HG03457 (cell line): ENCODE results near the gene PCSK6.
"Not testable (repeated sequence)": the region's sequence is repeated elsewhere in the genome, so short reads cannot be mapped to it uniquely, and the experiment has no call there.

Experiments
- ATAC-seq: cut with Tn5 transposase; IDR thresholded peaks from one replicate; pipeline ENCODE4 v1.9.1; 2021; ENCODE audit warnings: moderate number of reproducible peaks; ENCODE audit not compliant: unreplicated experiment

Gene PCSK6

DNA sequence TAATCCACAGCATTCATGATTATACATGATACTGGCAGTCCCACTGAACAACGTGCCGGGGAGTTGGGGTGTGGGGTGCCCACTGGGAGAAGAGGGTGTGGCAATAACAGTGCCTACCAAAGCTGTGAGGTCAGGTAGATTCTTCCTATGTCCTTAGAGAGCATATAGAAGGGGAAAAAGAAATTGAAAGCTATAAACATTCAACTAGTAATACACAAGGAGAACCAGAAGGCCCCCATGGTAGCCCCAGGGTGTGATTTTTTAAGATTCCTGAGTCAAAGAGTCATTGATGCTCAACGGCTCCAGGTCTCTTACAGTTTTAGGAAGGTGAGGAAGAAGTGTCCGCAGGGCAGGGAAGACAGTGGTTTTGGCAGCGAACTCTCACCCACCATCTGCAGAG lies 25.8 kb downstream of the PCSK6 start:
- ATAC-seq: not testable (repeated sequence)

DNA sequence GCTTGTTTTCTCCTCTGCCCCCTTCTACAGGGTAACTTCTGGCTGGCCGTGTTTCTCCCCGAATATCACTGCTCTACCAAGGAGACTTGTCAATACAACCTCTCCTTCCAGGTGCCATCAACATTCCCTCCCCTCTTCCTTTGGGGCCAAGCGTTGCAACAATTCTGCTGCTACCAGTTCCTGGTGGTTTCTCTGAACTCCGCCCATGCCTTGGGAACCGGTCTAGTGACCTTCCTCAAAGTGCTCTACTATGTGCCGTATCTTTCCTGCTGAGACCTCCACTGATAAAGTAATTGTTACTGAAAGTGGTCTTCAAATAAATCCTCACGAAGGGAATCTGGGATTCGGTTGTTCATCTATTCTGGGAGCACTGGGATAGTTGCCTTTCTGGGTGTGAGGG lies 26.2 kb downstream of the PCSK6 start:
- no peak for ATAC-seq

- ATAC-seq: no peak
Observed at GRCh38 chr15:101461097-101461496, 28.4 kb downstream of the PCSK6 start.

GRCh38 chr15:101459579-101460300 lies 29.8 kb downstream of the PCSK6 start:
- no peak for ATAC-seq

DNA sequence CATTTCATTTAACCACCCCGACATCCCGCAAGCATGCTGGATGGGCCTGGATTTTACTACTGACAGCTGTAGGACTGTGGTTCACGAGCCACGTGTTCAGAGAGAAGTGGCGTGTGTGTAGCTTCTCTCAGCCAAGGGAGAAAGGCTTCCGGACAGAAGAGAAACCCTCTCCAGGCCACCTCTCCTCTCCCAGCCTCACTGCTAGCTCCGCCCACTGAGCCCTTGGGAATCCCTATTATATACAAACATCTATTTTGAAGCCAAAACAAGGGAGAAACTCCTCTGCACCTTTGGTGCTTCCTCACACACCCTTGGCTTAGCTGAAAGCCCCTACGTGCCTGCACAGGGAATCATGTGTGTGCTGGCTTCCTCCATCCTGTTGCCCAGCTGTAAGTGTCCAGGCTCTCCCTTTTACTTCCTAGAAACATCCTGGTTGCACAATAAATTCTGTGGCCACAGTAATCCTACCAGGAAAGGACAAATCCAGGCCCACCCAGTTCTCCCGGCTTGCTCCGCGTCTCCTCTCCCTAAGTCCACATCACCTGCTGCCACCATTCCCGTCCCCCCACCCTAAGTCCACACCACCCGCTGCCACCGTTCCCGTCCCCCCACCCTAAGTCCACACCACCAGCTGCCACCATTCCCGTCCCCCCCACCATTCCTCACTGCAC lies 30.5 kb downstream of the PCSK6 start:
- no peak for ATAC-seq

DNA sequence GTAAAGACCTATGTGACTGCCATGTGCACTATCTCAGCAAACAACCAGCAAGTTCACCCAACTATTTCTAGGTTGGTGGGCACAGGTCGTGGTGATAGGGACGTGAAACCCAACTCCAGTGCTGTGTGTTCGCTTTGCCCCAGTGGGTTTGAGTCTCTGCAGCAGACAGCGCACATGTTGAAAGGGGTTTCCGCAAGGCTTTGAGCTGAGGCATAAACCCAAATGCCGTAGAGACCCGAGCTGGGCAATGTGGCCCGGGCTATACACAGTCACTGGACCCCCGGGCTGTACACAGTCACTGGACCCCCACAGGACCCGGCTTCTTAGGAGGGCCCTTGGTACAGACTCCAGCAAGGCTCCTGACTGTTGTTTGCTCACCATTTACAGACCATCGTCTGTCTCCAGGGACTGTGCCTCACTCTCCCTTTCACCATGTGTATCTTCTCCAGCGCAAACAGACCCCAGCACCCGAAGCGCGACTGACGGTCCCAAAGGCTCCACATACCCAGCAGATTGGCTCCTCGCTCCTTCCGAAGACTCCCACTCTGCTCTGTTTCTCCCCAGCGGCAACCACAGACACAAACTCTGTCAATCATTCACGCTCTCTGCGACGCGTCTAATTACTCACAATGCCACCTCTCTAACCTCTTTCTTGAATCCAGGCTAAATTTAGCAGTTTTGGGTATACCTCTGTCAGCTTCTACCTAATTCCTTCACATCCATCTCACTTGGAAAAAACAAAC lies 31.2 kb downstream of the PCSK6 start:
- ATAC-seq: no peak

DNA sequence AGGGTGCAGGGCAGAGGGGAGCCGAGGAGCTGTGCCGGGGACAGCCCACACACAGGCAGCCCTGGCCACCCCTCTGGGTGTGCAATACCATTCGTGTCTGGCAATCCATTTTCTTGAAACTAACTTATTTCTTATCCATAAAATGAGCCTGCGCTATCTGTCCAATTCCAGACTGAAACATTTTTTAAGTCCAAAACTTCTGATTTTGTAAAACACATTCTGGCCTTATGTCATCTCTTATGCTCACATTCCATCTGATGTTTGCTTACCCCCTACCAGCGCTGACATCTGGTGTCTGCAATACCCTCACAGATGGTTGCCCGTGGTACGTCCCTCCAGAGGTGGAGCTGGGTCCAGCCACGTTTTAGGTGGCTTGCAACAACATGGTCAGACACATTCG lies 31.8 kb downstream of the PCSK6 start:
- ATAC-seq: no peak

GRCh38 chr15:101456057-101456739 lies 33.3 kb downstream of the PCSK6 start:
- ATAC-seq: no peak

GRCh38 chr15:101455291-101456025 lies 34.0 kb downstream of the PCSK6 start:
- no peak for ATAC-seq

GRCh38 chr15:101454781-101455180 lies 34.7 kb downstream of the PCSK6 start:
- ATAC-seq: not testable (repeated sequence)

DNA sequence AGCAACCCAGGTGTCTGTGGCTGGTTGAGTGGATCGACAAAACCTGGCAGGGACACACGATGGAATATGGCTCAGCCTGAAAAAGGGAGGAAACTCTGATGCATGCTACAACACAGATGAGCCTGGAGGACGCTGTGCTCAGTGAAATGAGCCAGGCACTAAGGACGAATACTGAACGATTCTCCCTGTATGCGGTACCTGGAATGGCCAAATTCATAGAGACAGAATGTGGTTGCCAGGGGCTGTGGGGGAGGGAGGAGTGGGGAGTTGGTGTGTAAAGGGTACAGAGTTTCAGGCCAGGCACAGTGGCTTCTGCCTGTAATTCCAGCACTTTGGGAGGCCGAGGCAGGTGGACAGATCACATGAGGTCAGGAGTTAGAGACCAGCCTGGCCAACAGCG lies 35.1 kb downstream of the PCSK6 start:
- no peak for ATAC-seq

DNA sequence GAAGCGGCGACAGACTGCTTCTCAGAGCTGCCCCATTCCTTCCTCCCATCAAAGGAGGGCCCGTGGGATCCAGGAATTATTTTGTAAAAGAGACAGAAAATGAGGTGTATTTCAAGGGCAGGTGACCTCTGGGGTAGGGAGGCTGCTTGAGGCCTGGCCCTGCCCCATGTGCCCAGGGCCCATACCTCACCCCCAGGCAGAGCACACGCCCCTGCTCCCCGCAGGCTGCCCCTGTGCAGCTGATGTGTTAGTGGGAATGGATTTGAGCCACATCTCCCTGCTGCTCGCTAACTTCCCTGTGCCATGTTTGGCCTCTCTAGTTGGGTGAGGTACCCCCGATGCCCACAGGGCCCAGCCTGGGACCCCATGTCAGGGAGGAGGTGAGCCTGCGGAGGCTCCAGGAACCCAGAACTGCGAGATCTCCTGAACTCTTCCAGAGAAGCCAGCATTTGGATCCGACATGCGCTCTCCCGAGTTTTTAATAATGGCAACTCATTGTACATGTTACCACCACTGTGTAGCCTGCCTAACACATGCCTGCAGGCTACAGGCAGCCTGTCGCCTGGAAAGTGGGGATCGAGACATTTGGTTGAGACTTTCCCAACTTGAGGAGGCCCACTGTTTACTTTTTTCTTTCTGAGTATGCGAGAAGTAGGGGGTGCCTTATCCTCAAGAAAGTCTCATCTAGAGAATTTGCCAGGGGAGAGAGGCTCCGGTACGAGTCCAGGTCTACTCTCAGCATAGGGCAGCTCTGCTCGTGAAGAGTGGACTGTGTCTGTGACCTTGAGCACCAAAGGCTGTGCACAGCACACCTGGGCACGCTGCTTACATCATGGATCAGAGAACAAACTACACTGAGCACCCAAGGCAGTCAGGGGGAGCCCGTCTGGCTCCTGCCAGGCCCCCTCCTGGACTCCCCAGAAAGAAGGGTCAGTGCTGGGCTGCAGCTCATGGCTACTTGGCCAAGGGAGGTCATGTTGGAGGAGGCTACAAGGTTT lies 36.1 kb downstream of the PCSK6 start:
- no peak for ATAC-seq

GRCh38 chr15:101452572-101452971 lies 36.9 kb downstream of the PCSK6 start:
- ATAC-seq: no peak

DNA sequence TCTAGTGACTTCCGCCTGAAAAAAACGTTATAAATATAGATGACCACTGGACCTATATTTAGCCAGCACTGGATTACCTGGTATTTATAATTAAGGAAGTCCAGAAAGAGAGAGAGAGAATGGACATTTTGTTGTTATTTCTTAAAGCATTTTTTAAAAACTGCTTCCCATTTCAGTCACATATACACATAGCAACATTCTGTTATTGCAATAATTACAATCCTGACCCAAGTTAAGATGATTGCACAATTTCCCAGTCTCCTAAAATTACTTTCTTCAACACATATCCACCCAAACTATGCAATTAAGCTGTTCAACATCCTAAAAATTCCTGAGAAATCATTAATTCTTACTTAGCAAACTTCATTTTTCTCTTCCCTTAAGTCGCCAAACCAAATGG lies 37.7 kb downstream of the PCSK6 start:
- no peak for ATAC-seq

GRCh38 chr15:101451266-101451799 lies 38.2 kb downstream of the PCSK6 start:
- ATAC-seq: no peak

DNA sequence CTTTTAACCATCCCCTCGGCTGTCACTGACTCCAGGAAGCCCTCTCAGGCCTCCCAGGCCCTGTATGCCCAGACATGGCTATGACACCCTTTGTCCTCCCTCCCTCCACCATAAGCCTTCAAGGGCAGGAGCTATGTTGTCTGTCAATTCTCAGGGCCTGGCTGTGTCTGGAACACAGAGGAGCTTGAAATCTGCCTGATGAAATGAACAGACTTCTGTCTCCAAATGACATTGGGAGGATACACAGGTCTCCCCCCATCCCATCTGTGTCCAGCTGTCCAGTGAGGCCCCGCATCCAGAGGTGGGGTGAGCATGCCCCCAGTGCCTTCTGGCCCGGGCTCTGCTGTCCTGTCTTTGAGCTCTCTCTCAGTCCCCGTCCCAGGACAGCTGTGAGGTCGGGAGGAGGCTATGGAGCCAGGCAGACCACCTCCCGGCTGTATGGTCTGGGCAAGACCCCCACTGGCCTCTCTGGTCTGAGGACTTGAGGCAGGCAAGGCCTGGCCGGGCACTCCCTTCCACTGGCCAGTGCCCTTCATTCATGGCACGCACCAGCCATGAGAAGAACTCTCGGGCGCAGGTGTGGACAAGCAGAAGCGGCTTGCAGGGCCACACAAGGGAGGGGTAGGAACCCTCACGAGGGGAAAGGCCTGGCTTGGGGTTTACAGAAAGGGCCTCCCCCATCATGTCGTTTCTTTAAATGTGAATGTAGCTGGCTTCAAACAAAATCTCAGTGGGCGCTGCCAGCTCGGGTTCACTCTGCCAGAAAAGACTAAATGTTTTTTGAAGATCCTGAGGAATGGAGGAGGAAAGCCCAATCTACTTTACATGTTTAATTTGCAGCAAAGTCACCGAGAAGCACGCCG lies 38.9 kb downstream of the PCSK6 start:
- ATAC-seq: no peak

- ATAC-seq: no peak
Observed at GRCh38 chr15:101449471-101450402, 39.8 kb downstream of the PCSK6 start.
